DOHH2 (cell line): ENCODE measurements around the gene KCTD5.

Experiments
- H3F3A ChIP-seq: fragments of 200-600 bp; sonication (generic), shearing (Covaris generic); 2 replicates; pipeline ENCODE4 v1.6.0; 2016; ENCODE audit warnings: antibody characterized with exemption, mild to moderate bottlenecking; ENCODE audit not compliant: control insufficient read depth, insufficient read depth
- H3K27ac ChIP-seq: fragments of 200-600 bp; sonication (generic); 2 replicates; pipeline ENCODE4 v1.5.1; 2014; ENCODE audit warnings: low read depth, mild to moderate bottlenecking, low read length, moderate library complexity
- H3K27me3 ChIP-seq: fragments of 200-600 bp; sonication (generic); 2 replicates; pipeline ENCODE4 v1.6.1; 2014; ENCODE audit warnings: mild to moderate bottlenecking, low read length, mixed read lengths; ENCODE audit not compliant: control insufficient read depth
- H3K36me3 ChIP-seq: fragments of 200-600 bp; sonication (generic); 2 replicates; pipeline ENCODE4 v1.6.1; 2014; ENCODE audit warnings: mild to moderate bottlenecking, low read length, moderate library complexity, mixed read lengths; ENCODE audit not compliant: control insufficient read depth
- H3K4me1 ChIP-seq: fragments of 200-600 bp; sonication (generic); 2 replicates; pipeline ENCODE4 v1.6.1; 2014; ENCODE audit warnings: mild to moderate bottlenecking, low read length, mixed read lengths; ENCODE audit not compliant: control insufficient read depth
- H3K4me2 ChIP-seq: fragments of 200-600 bp; sonication (generic); 2 replicates; pipeline ENCODE4 v1.6.0; 2014; ENCODE audit warnings: mild to moderate bottlenecking, low read length, moderate library complexity
- H3K4me3 ChIP-seq: fragments of 200-600 bp; sonication (generic); 2 replicates; pipeline ENCODE4 v1.5.1; 2014; ENCODE audit warnings: mild to moderate bottlenecking, low read length, mixed read lengths
- H3K79me2 ChIP-seq: fragments of 200-600 bp; sonication (generic); 2 replicates; pipeline ENCODE4 v1.6.1; 2014; ENCODE audit warnings: mild to moderate bottlenecking, low read length, mixed read lengths; ENCODE audit not compliant: control insufficient read depth
- H3K9me2 ChIP-seq: fragments of 200-600 bp; sonication (generic); replicated peaks from 2 replicates; pipeline ENCODE4 v1.6.1; 2014; ENCODE audit warnings: mild to moderate bottlenecking, low read length, mixed read lengths; ENCODE audit not compliant: control insufficient read depth
- H3K9me3 ChIP-seq: fragments of 200-600 bp; sonication (generic); 2 replicates; pipeline ENCODE4 v1.6.1; 2014; ENCODE audit warnings: antibody characterized with exemption, low read length, mixed read lengths; ENCODE audit not compliant: control insufficient read depth, insufficient read depth
- H4K20me1 ChIP-seq: fragments of 200-600 bp; sonication (generic); 2 replicates; pipeline ENCODE4 v1.6.0; 2014; ENCODE audit warnings: low read depth, mild to moderate bottlenecking, antibody characterized with exemption, low read length, moderate library complexity; ENCODE audit not compliant: control insufficient read depth, insufficient read depth
- CTCF ChIP-seq: fragments of 200-600 bp; sonication (generic); IDR thresholded peaks from one replicate; pipeline ENCODE4 v1.5.1; 2014; ENCODE audit warnings: antibody characterized with exemption, mild to moderate bottlenecking, low read depth, low read length; ENCODE audit not compliant: poor library complexity, severe bottlenecking
- EZH2phosphoT487 ChIP-seq: fragments of 200-600 bp; sonication (generic); IDR thresholded peaks from 2 replicates; pipeline ENCODE4 v1.6.1; 2017; ENCODE audit warnings: borderline replicate concordance, mild to moderate bottlenecking, antibody characterized with exemption, low read length, moderate library complexity, mixed read lengths

KCTD5 gene

GRCh38 chr16:2728034-2728433, 45.7 kb downstream of the KCTD5 start:
- Histone ChIP-seq H3K9me3 (no peaks in the 10 kb centered on the region), H3K9me2 (no peaks in the 10 kb centered on the region), H3K27me3 (peaks cover 19% of the 10 kb centered on the region), H3K4me3 (no peak overlapping the region), H3K36me3 (no peaks in the 10 kb centered on the region), H3K27ac (no peak overlapping the region), H3K4me1 (no peaks in the 10 kb centered on the region), H3F3A (no peaks in the 10 kb centered on the region), H3K4me2 (no peak overlapping the region), H4K20me1 (no peaks in the 10 kb centered on the region), H3K79me2 (no peaks in the 10 kb centered on the region)
- TF ChIP-seq EZH2phosphoT487 (no peak), CTCF (no peak)

- no peaks in the 10 kb centered on the region for H3K9me2 ChIP-seq
- H3K79me2 ChIP-seq, result no peaks in the 10 kb centered on the region
- H3K9me3 ChIP-seq, result no peaks in the 10 kb centered on the region
- no peak overlapping the region for H3K4me3 ChIP-seq
- H3K4me1 ChIP-seq, result no peaks in the 10 kb centered on the region
- H3K27ac ChIP-seq, result no peak overlapping the region
- TF ChIP-seq CTCF (no peak), EZH2phosphoT487 (no peak)
- H3K4me2 ChIP-seq, result no peak overlapping the region
- peaks cover 4% of the 10 kb centered on the region for H3K27me3 ChIP-seq
- no peaks in the 10 kb centered on the region for H3K36me3 ChIP-seq
- no peaks in the 10 kb centered on the region for H3F3A ChIP-seq
- H4K20me1 ChIP-seq, result no peaks in the 10 kb centered on the region
Measured at GRCh38 chr16:2734844-2735515, 52.7 kb downstream of the KCTD5 start.

GRCh38 chr16:2736476-2737237, 54.3 kb downstream of the KCTD5 start:
- TF ChIP-seq EZH2phosphoT487, result no peak
- TF ChIP-seq CTCF, result no peak
- Histone ChIP-seq H3K4me2 (no peak overlapping the region), H3K4me3 (no peak overlapping the region), H4K20me1 (no peaks in the 10 kb centered on the region), H3K9me3 (no peaks in the 10 kb centered on the region), H3K36me3 (no peaks in the 10 kb centered on the region), H3K4me1 (no peaks in the 10 kb centered on the region), H3K27me3 (peaks cover under 1% of the 10 kb centered on the region), H3F3A (no peaks in the 10 kb centered on the region), H3K79me2 (no peaks in the 10 kb centered on the region), H3K9me2 (no peaks in the 10 kb centered on the region), H3K27ac (no peak overlapping the region)
